IPS-18c (cell line): ENCODE results near the gene ZNF487.
"Not testable (repeated sequence)": the region's sequence is repeated elsewhere in the genome, so short reads cannot be mapped to it uniquely, and the experiment has no call there.

Experiments
- H3K4me3 ChIP-seq: 2 replicates; pipeline ENCODE4 v1.7.0; 2013; ENCODE audit warnings: low read depth, mild to moderate bottlenecking, low read length, moderate library complexity; ENCODE audit not compliant: insufficient read depth
- H3K9me3 ChIP-seq: one replicate; pipeline ENCODE4 v1.6.1; 2013; ENCODE audit warnings: mild to moderate bottlenecking, low read length, moderate library complexity; ENCODE audit not compliant: control insufficient read depth, insufficient read depth

The ZNF487 gene

DNA sequence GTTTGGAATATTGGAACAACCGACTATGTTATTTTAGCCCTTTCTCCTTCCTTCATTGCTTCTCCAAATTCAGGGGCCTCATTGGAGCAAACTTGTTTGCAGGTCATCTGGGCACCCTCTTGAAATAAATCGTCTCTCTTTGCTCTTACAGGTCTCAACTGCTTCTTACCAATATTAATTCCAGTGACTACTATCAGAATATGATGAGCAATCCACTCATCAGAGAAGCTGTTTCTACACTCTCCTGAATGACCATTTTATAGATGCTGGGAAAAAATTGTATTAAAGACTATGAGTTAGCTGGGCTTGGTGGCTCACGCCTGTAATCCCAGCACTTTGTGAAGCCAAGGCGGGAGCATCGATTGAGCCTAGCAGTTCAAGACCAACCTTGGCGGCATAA, 15.4 kb upstream of the ZNF487 start:
- Histone ChIP-seq H3K4me3 (no peak overlapping the region), H3K9me3 (peaks cover 4% of the 10 kb centered on the region)

DNA sequence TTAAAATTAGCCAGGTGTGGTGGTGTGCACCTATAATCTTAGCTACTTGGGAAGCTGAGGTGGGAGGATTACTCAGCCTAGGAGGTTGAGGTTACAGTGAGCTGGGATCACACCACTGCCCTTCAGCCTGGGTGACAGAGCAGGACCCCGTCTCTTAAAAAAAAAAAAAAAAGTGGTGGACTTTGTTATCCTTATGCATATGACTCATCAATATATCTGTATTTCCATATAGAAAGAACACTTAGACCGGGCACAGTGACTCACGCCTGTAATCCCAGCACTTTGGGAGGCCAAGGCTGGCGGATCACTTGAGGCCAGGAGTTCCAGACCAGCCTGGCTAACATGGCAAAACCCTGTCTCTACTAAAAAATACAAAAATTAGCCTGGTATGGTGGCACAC, 15.0 kb upstream of the ZNF487 start:
- not testable (repeated sequence) for H3K4me3 ChIP-seq, H3K9me3 ChIP-seq

DNA sequence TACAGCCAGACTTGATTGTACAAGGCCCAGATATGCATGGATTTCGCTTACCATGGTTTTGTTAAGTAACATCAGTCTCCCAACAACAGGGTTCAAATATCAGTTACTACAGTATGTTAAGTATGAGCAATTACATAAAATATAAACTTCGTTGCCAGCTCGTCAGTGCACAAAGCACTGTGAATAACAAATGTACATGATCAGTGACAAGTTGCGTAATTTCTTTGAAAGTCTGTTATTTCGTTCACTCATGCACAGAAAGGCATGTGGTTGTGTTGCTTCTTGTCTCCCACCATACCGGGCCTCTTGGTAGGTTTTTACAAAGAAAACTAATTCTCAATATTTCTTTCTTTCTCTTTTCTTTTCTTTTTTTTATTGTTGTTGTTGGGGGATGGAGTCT, 12.5 kb upstream of the ZNF487 start:
- Histone ChIP-seq H3K9me3 (peaks cover 4% of the 10 kb centered on the region), H3K4me3 (no peak overlapping the region)

DNA sequence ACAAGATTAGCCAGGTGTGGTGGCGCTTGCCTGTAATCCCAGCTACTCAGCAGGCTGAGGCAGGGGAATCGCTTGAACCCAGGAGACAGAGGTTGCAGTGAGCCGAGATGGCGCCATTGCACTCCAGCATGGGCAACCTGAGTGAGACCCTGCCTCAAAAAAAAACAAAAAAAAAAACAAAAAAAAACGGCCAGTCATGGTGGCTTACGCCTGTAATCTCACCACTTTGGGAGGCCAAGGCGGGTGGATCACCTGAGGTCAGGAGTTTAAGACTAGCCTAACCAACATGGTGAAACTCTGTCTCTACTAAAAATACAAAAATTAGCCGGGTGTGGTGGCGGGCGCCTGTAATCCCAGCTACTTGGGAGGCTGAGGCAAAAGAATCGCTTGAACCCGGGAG, 10.4 kb upstream of the ZNF487 start:
- H3K4me3 ChIP-seq, H3K9me3 ChIP-seq: not testable (repeated sequence)

DNA sequence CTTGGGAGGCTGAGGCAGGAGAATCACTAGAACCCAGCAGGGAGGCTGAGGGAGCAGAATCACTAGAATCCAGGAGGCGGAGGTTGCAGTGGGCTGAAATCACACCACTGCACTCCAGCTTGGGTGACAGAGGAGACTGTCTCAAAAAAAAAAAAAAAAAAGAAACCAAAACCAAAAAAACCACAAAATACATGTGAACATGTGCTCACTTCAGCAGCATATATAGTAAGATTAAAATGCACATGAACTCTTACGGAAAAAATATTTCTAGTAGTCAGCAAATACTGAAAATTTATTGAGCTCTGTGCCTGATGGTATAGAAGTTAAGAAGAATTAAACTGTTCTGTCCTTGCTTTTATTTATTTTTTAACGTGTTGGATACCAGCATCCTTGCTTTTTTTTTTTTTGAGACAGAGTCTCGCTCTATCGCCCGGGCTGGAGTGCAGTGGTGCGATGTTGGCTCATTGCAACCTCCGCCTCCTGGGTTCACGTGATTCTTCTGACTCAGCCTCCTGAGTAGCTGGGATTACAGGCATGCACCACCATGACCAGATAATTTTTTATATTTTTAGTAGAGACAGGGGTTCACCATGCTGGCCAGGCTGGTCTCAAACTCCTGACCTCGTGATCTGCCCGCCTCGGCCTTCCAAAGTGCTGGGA, 9.6 kb upstream of the ZNF487 start:
- H3K4me3 ChIP-seq, result no peak overlapping the region
- H3K9me3 ChIP-seq, result peaks cover 2% of the 10 kb centered on the region

DNA sequence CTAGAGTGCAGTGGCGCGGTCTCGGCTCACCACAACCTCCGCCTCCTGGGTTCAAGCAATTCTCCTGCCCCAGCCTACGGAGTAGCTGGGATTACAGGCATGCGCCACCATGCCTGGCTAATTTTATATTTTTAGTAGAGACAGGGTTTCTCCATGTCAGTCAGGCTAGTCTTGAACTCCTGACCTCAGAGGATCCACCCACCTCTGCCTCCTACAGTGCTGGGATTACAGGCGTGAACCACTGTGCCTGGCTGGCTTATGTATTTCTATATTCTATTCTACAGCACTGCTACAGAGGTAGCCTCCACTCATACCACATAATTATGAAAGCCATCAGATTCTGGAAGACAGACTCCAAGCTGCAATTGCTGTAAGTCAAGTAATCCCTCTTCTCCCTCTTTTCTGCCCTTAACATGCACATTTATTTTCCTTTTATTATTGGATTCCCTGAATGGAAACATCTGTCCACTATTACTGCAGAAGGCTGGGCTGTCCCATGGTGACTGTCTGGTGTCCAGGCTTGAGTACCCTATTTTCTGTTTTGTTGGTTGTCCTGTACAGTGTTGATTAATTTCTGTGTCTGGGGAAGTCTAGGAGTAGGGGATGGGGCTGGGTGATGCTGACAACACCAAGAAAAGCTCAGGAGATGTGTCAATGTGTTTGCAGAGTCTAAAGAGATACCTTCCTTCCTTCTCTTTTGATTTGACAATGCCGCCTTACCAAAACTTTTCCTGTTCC, 5.8 kb upstream of the ZNF487 start:
- H3K9me3 ChIP-seq, result no peaks in the 10 kb centered on the region
- H3K4me3 ChIP-seq, result no peak overlapping the region

DNA sequence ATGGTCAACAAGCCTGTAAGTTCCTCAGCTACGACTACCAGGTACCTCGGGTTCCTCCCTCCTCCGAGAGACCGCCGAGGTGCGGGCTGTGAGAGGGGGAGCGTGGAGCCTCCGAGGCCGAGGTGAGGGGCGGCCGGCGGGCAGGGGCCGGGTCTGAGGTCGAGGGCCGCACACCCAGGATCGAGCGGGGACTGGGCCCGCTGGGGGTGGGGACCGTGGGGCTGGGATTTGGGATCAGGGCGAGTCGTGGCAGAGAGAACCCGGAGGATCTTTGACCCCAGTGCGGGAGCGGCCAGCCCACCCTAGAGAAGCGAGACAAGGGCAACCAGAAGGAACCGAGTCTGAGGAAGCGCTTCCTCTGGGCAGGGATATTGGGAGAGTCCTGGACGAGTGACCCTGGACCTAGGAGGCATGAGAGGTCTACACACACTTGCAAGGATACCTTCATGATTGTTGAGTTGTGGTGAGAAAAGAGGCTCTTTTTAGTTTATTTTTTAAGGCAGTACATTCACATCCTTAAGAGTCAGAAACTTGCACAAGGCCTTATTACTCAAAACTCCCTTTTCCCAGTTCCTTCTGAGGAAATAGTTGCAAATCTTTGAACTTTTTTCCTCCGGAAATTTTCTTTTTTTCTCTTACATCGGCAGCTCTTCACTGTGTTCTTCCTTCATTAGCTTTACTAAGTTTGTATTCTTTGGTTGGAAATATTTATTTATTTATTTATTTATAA, 395 bp downstream of the ZNF487 start:
- no peaks in the 10 kb centered on the region for H3K9me3 ChIP-seq
- peak overlapping the region; percentile 98 for H3K4me3 ChIP-seq

DNA sequence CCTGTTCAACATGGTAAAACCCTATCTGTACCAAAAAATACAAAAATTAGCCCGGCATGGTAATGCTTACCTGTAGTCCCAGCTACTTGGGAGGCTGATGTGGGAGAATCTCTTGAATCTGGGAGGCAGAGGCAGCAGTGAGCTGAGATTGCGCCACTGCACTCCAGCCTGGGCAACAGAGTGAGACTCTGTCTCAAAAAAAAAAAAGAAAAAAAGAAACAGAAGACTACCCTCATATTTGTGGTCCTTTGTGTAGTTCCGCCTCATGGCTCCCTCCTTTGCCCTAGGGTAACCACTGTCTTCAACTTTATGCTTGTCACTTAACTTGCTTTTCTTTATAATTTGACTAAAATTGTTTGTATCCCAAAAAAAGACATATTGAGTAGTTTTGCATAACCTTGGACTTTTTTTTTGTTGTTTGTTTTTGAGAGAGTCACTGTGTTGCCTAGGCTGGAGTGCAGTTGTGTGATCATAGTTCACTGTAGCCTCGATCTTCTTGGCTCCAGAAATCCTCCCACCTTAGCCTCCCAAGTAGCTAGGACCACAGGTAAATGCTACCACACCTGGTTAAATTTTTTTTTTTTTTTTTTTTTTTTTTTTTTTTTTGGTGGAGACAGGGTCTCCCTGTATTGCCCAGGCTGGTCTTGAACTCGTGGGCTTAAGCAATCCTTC, 3.7 kb downstream of the ZNF487 start:
- Histone ChIP-seq H3K4me3 (no peak overlapping the region), H3K9me3 (no peaks in the 10 kb centered on the region)

DNA sequence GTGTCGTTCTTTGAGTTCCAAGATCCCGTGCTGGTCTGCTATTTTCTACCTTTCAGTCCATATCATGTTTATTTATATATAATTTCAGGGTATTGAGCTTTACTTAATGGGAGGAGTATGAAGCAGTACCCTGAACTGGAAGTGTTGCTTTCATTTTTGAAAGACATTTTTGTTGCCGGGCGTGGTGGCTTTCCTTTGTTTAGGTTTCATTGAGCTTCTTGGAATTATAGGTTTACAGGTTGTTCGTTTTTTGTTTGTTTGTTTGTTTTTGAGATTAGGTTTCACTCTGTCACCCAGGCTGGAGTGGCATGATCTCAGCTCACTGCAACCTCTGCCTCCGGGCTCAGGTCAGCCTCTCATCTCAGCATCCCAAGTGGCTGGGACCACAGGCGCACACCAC, 7.4 kb downstream of the ZNF487 start:
- no peak overlapping the region for H3K4me3 ChIP-seq
- H3K9me3 ChIP-seq, result peaks cover 6% of the 10 kb centered on the region

DNA sequence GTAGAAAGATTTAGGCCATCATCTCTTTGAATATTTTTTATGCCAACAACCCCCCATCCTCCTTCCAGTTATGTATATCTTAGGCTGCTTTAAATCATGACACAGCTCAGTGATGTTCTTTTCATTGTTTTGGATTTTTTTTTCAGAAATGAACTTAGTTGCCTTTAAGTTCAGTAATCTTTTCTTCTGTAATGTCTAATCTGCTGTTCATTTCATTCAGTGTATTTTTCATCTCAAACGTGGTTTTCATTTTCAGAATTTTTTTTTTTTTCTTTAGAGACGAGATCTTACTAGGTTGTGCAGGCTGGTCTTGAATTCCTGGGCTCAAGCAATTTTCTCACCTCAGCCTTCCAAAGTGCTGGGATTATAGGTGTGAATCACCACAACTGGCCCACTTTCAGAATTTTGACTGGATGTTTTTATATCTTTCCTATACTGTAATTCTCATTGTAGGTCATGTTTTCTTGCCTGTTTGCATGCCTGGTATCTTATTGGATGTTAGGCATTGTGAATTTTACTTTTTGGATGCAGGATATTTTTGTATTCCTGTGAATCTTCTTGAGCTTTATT, 8.1 kb downstream of the ZNF487 start:
- Histone ChIP-seq H3K4me3 (no peak overlapping the region), H3K9me3 (peaks cover 6% of the 10 kb centered on the region)

DNA sequence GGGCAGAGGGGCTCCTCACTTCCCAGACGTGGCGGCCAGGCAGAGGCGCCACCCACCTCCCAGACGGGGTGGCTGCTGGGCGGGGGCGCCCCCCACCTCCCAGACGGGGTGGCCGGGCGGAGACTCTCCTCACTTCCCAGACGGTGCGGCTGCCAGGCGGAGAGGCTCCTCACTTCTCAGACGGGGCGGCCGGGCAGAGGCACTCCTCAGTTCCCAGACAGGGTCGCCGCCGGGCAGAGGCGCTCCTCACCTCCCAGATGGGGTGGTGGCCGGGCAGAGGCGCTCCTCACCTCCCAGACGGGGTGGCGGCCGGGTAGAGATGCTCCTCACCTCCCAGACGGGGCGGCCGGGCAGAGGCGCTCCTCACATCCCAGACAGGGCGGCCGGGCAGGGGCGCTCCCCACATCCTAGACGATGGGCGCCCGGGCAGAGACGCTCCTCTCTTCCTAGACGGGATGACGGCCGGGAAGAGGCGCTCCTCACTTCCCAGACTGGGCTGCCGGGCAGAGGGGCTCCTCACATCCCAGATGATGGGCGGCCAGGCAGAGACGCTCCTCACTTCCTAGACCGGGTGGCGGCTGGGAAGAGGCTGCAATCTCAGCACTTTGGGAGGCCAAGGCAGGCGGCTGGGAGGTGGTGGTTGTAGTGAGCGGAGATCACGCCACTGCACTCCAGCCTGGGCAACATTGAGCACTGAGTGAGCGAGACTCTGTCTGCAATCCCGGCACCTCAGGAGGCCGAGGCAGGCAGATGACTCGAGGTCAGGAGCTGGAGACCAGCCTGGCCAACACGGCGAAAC, 9.5 kb downstream of the ZNF487 start:
- H3K4me3 ChIP-seq, H3K9me3 ChIP-seq: not testable (repeated sequence)

DNA sequence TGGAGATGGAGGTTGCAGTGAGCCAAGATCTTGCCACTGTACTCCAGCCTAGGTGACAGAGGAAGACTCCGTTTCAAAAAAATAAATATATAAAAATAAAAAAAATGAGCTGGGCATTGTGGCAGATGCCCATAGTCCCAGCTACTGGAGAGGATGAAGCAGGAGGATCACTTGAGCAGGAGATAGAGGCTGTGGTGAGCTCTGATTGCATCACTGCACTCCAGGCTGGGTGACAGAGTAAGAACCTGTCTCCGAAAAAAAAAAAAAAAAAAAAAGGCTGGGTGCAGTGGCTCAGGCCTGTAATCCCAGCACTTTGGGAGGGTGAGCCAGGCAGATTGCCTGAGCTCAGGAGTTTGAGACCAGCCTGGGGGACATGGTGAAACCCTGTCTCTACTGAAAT, 11.8 kb downstream of the ZNF487 start:
- H3K9me3 ChIP-seq, result peaks cover 6% of the 10 kb centered on the region

DNA sequence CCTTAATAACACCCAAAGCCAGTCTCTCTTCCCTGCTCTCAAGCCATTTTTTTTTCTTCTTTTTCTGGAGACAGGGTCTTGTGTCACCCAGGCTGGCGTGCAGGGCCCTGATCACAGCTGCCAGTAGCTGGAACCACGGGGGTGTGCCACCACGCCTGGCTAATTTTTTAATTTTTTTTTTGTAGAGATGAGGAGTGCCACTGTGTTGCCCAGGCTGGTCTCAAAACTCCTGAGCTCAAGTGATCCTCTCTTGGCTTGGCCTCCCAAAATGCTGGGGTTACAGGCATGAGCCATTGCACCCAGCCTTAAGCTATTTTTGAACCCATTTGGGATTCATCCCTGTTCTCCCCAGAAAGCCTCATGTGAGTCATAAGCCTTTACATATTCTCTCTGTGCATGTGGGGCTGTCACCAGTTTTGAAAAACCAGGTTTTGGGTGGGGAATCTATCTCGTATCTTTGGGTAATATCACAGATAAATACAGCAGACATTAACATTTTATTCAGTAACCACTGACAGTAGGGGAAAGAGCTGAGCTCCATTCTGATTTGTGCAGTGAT, 15.5 kb downstream of the ZNF487 start:
- Histone ChIP-seq H3K4me3 (no peak overlapping the region), H3K9me3 (no peaks in the 10 kb centered on the region)

More for the DNA sequence above, 11.8 kb downstream of the ZNF487 start:
- no peak overlapping the region for H3K4me3 ChIP-seq

DNA sequence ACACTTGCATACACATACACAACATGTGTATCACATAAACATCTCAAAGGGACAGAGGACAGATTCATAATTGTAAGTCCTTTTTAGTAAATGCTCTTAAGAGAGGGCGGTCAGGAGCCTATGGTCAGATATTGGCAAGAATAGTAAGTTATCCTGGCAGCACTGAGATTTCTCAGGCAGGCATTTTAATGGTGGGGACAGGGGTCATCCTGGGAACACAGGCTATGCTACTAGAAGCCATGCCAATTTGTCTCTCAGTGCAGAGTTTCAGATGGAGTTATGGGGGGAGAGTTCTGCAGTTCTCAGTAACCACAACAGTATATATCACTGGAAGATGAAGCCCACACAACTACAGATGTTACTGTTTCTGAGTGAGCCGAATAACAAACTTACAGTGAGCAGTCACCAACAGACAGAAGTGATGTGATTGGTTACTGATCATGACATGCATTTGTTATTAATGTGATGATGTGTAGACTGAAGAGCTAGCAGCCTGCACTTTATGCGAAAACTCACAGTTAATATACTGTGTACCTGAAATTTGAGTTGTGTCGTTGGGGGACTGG, 16.4 kb downstream of the ZNF487 start:
- H3K4me3 ChIP-seq, result no peak overlapping the region
- no peaks in the 10 kb centered on the region for H3K9me3 ChIP-seq

DNA sequence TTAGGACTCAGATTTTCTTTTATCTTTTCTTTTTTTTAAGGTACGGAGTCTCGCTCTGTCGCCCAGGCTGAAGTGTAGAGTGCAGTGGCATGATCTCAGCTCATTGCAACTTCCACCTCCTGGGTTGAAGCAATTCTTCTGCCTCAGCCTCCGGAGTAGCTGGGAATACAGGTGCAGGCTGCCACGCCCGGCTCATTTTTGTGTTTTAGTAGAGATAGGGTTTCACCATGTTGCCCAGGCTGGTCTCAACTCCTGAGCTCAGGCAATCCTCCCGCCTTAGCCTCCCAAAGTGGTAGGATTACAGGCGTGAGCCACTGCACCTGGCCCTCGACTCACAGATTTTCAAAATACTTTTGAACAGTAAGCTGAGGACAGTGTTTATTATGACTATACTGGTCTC, 17.1 kb downstream of the ZNF487 start:
- H3K4me3 ChIP-seq, result not testable (repeated sequence)

DNA sequence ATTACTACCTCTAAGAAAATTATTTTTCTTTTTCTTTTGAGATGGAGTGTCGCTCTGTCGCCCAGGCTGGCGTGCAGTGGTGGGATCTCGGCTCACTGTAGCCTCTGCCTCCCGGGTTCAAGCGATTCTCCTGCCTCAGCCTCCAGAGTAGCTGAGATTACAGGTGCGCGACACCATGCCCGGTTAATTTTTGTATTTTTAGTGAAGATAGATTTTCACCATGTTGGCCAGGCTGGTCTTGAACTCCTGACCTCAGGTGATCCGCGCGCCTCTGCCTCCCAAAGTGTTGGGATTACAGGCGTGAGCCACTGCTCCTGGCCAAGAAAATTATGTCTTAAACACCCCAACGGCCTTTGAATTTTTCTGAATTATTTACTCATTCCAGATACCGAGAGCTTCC, 19.6 kb downstream of the ZNF487 start:
- not testable (repeated sequence) for H3K4me3 ChIP-seq, H3K9me3 ChIP-seq

More for the DNA sequence above, 17.1 kb downstream of the ZNF487 start:
- H3K9me3 ChIP-seq, result not testable (repeated sequence)
